Vagina (tissue), 2 donors: ENCODE results near the gene FRMD6. TPM values are rescaled to one million over a fixed set of nuclear protein-coding genes. Genes with fewer than 3 reads are reported as not detected.

Source experiments
- DNase-seq, 2 donors: peaks; one replicate each; pipeline ENCODE4 v3.0.0-alpha.2; 2017; ENCODE audit errors: extremely low spot score in 2 of 2
- H3K27ac ChIP-seq: fragments of 200-600 bp; sonication (generic); one replicate; pipeline ENCODE4 v1.5.1; 2019
- H3K27me3 ChIP-seq: fragments of 200-600 bp; sonication (generic); one replicate; pipeline ENCODE4 v1.5.1; 2019
- H3K36me3 ChIP-seq, 2 donors: fragments of 200-600 bp; sonication (generic); one replicate each; pipeline ENCODE4 v1.5.1; 2017 to 2019
- H3K4me1 ChIP-seq: fragments of 200-600 bp; sonication (generic); one replicate; pipeline ENCODE4 v1.5.1; 2019
- H3K4me3 ChIP-seq, 2 donors: fragments of 200-600 bp; sonication (generic); 1 replicate in 1 of 2; 2 replicates in 1 of 2; pipeline ENCODE4 v1.5.1; 2016 to 2019
- H3K9me3 ChIP-seq: fragments of 200-600 bp; sonication (generic); one replicate; pipeline ENCODE4 v1.5.1; 2019
- CTCF ChIP-seq, 3 experiments: fragments of 450-650 bp in 2 of 3; fragments of 200-600 bp in 1 of 3; sonication (generic) in 1 of 3; IDR thresholded peaks; one replicate each; pipeline ENCODE4 v1.5.1; 2017 to 2019; ENCODE audit warnings: antibody characterized with exemption in 3 of 3, mild to moderate bottlenecking in 2 of 3, moderate library complexity in 2 of 3
- POLR2A ChIP-seq, 2 donors: fragments of 450-650 bp; IDR thresholded peaks; one replicate each; pipeline ENCODE4 v1.6.1; 2017; ENCODE audit warnings: antibody characterized with exemption in 2 of 2, mild to moderate bottlenecking in 2 of 2, moderate library complexity in 2 of 2
- POLR2AphosphoS5 ChIP-seq, 2 donors: sonication (generic); formaldehyde crosslinking; IDR thresholded peaks; one replicate each; pipeline ENCODE4 v1.9.0; 2017; ENCODE audit warnings: antibody characterized with exemption in 2 of 2, mild to moderate bottlenecking in 2 of 2, low read depth in 1 of 2; ENCODE audit not compliant: insufficient read depth in 1 of 2
- intact Hi-C: fragments of 100-400 bp; cut with DNase I; formaldehyde crosslinking; loops from one replicate; pipeline ENCODE4 v1.15.1; 2023
- total RNA-seq: library from RNA; depleted of rRNA; stranded (reverse); fragments of >200 nt; gene quantifications from one replicate; pipeline ENCODE4 v1.2.3, GENCODE V29; 2016

Gene FRMD6
- 114 TPM for total RNA-seq

DNA sequence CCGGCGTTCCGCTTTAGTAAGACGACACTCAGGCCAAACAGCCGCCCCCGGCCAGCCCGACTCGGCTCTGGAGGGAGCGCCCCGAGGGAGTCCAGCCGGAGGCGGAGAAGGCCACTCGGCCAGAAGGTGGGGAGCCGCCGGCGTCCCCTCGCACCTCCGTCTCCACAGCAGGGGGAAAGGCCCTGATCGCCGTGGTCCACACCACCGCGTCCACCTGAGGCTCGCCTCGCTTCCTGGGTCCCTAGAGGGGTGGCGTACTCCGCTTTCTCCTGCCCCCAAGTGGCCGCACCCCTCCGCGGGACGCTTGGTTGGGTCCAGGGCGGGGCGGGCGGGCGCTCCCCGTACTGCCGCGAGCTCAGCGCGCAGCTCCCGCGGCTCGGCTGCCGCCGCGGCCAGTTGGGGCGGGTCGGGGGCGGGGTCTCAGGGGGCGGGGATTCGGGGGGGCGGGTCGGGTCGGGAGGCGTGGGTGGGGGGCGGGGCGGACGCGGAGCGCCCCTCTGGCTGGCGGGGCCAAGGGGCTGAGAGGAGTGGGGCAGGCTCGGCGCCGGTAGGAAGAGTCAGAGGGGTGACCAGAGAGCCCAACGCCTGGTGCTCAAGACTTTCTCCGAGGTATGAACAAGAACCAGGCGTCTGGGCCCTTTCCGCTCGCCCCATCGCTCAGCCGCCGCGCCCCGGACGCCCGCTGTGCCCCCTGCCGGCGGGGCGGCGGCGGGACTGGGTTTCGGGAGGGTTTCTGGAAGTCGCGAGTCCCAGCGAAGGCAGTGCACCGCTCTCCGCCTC, at the start of gene FRMD6:
Gene FRMD6, plus strand, starts transcription at position 523 of the 780 bp plus-strand sequence. CDS start 37,927 bp downstream, outside the sequence.
- no peaks in the 10 kb centered on the region for H3K27me3 ChIP-seq
- peak in 1 of 2 donors; percentile 87 for TF ChIP-seq POLR2AphosphoS5 (IDR thresholded peaks at IDR 0.05; ENCODE audit: insufficient read depth in 1 of 2, low read depth in 1 of 2)
- TF ChIP-seq CTCF (IDR thresholded peaks at IDR 0.05) = peak; percentile 28 to 71 (median 50)
- peak in 1 of 2 donors; percentile 74 for TF ChIP-seq POLR2A (IDR thresholded peaks at IDR 0.05)
- peak within 1 kb of the TSS; percentile 97 for H3K27ac ChIP-seq
- H3K36me3 ChIP-seq = no peaks in the 10 kb centered on the region
- H3K9me3 ChIP-seq = no peaks in the 10 kb centered on the region
- H3K4me3 ChIP-seq = peak within 1 kb of the TSS; percentile 53 to 83
- peak in 1 of 2 donors; percentile 92 for DNase-seq
- peaks cover 41% of the 10 kb centered on the region for H3K4me1 ChIP-seq
- intact Hi-C loops = loop anchor here (10.0 kb wide), 1 partner anchor 123 kb away; no protein-coding TSS in a partner anchor

DNA sequence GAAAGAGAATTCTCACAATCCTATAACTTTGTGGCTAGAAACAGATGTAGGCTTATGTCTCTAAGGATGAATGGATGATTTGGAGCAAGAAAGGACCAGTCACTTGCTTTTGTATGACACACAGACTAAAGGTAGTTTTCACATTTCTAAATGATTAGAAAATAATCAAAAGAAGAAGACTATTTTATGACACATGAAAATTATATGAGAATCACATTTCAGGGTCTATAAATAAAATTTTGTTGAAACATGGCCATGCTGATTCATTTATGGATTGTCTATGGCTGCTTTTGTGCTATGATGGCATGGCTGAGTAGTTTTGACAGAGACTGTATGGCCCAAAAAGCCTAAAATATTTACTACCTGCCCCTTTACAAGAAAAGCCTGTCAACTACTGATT, 49.4 kb upstream of the FRMD6 start:
- Histone ChIP-seq H3K4me3 (no peak overlapping the region), H3K27ac (no peak overlapping the region), H3K9me3 (no peaks in the 10 kb centered on the region), H3K4me1 (no peaks in the 10 kb centered on the region), H3K27me3 (no peaks in the 10 kb centered on the region), H3K36me3 (no peaks in the 10 kb centered on the region)
- intact Hi-C loops = no loop called here
- DNase-seq = no peak
- TF ChIP-seq POLR2AphosphoS5 (IDR thresholded peaks at IDR 0.05; ENCODE audit: insufficient read depth in 1 of 2, low read depth in 1 of 2) (no peak), POLR2A (IDR thresholded peaks at IDR 0.05) (no peak), CTCF (IDR thresholded peaks at IDR 0.05) (no peak)

- H3K9me3 ChIP-seq = no peaks in the 10 kb centered on the region
- no peaks in the 10 kb centered on the region for H3K27me3 ChIP-seq
- H3K27ac ChIP-seq = no peak overlapping the region
- DNase-seq = no peak
- TF ChIP-seq POLR2AphosphoS5 (IDR thresholded peaks at IDR 0.05; ENCODE audit: insufficient read depth in 1 of 2, low read depth in 1 of 2) (no peak), CTCF (IDR thresholded peaks at IDR 0.05) (no peak), POLR2A (IDR thresholded peaks at IDR 0.05) (no peak)
- H3K4me1 ChIP-seq = no peaks in the 10 kb centered on the region
- intact Hi-C loops = no loop called here
- H3K36me3 ChIP-seq = no peaks in the 10 kb centered on the region
- H3K4me3 ChIP-seq = no peak overlapping the region
Measured at GRCh38 chr14:51603495-51603894, 48.2 kb upstream of the FRMD6 start.

DNA sequence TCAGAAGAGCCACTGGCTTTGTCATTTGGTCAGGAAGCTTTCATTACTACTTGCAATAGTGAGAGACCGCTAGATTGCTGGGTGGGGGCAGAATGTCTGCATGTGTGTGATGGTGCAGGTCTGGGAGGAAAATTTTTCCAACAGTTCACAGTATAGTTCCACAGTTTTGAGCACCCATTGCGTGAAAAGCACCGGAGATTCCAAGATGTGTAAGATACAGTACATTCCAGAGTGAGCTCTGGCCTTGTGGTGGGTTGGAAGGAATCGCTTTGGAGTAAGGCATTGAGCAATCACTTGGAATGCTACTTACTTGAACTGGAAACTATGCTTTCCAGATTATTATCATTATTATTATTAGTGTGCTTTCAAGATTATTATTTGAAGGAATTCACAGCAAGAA, 47.6 kb upstream of the FRMD6 start:
- no peak for TF ChIP-seq POLR2AphosphoS5 (IDR thresholded peaks at IDR 0.05; ENCODE audit: insufficient read depth in 1 of 2, low read depth in 1 of 2)
- TF ChIP-seq POLR2A (IDR thresholded peaks at IDR 0.05) = no peak
- TF ChIP-seq CTCF (IDR thresholded peaks at IDR 0.05) = no peak
- DNase-seq = no peak
- no peaks in the 10 kb centered on the region for H3K9me3 ChIP-seq
- intact Hi-C loops = no loop called here
- no peaks in the 10 kb centered on the region for H3K4me1 ChIP-seq
- H3K4me3 ChIP-seq = no peak overlapping the region
- H3K36me3 ChIP-seq = no peaks in the 10 kb centered on the region
- H3K27ac ChIP-seq = no peak overlapping the region
- H3K27me3 ChIP-seq = no peaks in the 10 kb centered on the region

DNA sequence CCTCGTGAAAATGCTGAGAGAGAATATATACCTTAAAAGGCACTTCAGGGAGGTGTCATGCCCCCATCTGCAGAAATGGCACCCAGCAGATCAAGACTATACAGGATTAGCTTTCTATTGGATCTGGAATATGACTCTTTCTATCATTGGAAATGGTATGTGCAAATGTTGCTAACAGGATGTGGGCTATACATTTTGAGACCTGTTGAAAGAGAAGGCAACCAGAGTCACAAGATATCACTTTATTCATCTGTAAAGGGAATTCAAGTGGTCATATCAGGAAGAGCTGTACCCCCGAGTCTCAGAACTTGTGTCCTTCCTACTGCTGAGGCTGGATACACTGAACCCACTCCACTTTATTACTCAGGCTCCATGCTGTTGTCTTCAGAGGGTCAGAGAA, 46.1 kb upstream of the FRMD6 start:
- no peaks in the 10 kb centered on the region for H3K27me3 ChIP-seq
- no peaks in the 10 kb centered on the region for H3K4me1 ChIP-seq
- H3K9me3 ChIP-seq = no peaks in the 10 kb centered on the region
- TF ChIP-seq CTCF (IDR thresholded peaks at IDR 0.05) (no peak), POLR2AphosphoS5 (IDR thresholded peaks at IDR 0.05; ENCODE audit: insufficient read depth in 1 of 2, low read depth in 1 of 2) (no peak), POLR2A (IDR thresholded peaks at IDR 0.05) (no peak)
- no peak overlapping the region for H3K4me3 ChIP-seq
- no peak overlapping the region for H3K27ac ChIP-seq
- no peak for DNase-seq
- intact Hi-C loops = no loop called here
- no peaks in the 10 kb centered on the region for H3K36me3 ChIP-seq
